ENCODE data around the gene EID1.

EID1 gene

GRCh38 chr15:48913141-48913540 is 35.2 kb downstream of the EID1 start:
- DNase-seq (ENCODE audit: low read depth), result no peak

- DNase-seq (ENCODE audit: low read depth), result no peak
These were observed 36.8 kb downstream of the EID1 start for GRCh38 chr15:48914717-48915116.

- no peak for DNase-seq (ENCODE audit: low read depth)
These were observed 37.9 kb downstream of the EID1 start for GRCh38 chr15:48915861-48916260.

- DNase-seq (ENCODE audit: low read depth), result no peak
These were observed 38.8 kb downstream of the EID1 start for GRCh38 chr15:48916721-48917120.

GRCh38 chr15:48922046-48922445 is 44.1 kb downstream of the EID1 start:
- no peak for DNase-seq (ENCODE audit: low read depth)

- no peak for DNase-seq (ENCODE audit: low read depth)
These were observed 46.8 kb downstream of the EID1 start for GRCh38 chr15:48924528-48925393.

- DNase-seq (ENCODE audit: low read depth), result no peak
These were observed 47.8 kb downstream of the EID1 start for GRCh38 chr15:48925714-48926223.

- no peak for DNase-seq (ENCODE audit: low read depth)
These were observed 51.1 kb downstream of the EID1 start for GRCh38 chr15:48928877-48929538.

- no peak for DNase-seq (ENCODE audit: low read depth)
These were observed 51.7 kb downstream of the EID1 start for GRCh38 chr15:48929661-48930060.
